DMS53 treated with DMSO at 0.1 percent for 48 hours (cell line): ENCODE data around the gene NOS3.

ENCODE experiments used
- DNase-seq: peaks from one replicate; lab custom pipeline; 2025; ENCODE audit not compliant: unreplicated experiment; lab: John Stamatoyannopoulos, UW

Gene NOS3

GRCh38 chr7:150963707-150964559 lies 26.9 kb upstream of the NOS3 start:
- no peak for DNase-seq

- DNase-seq = no peak
These were observed 26.2 kb upstream of the NOS3 start for GRCh38 chr7:150964593-150965111.

- no peak for DNase-seq
These were observed 25.5 kb upstream of the NOS3 start for GRCh38 chr7:150965273-150965830.

GRCh38 chr7:150966002-150966401 lies 24.8 kb upstream of the NOS3 start:
- DNase-seq = peak; percentile 11

- no peak for DNase-seq
These were observed 23.5 kb upstream of the NOS3 start for GRCh38 chr7:150967349-150967748.

- DNase-seq = no peak
These were observed 22.6 kb upstream of the NOS3 start for GRCh38 chr7:150968056-150968733.

- DNase-seq = no peak
These were observed 22.0 kb upstream of the NOS3 start for GRCh38 chr7:150968734-150969372.

- DNase-seq = no peak
These were observed 21.3 kb upstream of the NOS3 start for GRCh38 chr7:150969475-150969874.

GRCh38 chr7:150970424-150970823 lies 20.4 kb upstream of the NOS3 start:
- DNase-seq = no peak

GRCh38 chr7:150971242-150972022 lies 19.4 kb upstream of the NOS3 start:
- no peak for DNase-seq

- no peak for DNase-seq
These were observed 18.8 kb upstream of the NOS3 start for GRCh38 chr7:150972023-150972468.

GRCh38 chr7:150972741-150973140 lies 18.1 kb upstream of the NOS3 start:
- DNase-seq = no peak

GRCh38 chr7:150973571-150974451 lies 17.0 kb upstream of the NOS3 start:
- DNase-seq = peak; percentile 94

GRCh38 chr7:150974468-150975391 lies 16.1 kb upstream of the NOS3 start:
- peak; percentile 82 for DNase-seq

GRCh38 chr7:150975536-150976319 lies 15.1 kb upstream of the NOS3 start:
- DNase-seq = peak; percentile 58

GRCh38 chr7:150976529-150977381 lies 14.1 kb upstream of the NOS3 start:
- DNase-seq = peak; percentile 63
